DMS114 treated with DMSO at 0.1 percent for 48 hours (cell line): ENCODE results near the gene ERN1.

Experiments
- DNase-seq: peaks from one replicate; lab custom pipeline; 2025; ENCODE audit not compliant: unreplicated experiment; lab: John Stamatoyannopoulos, UW

The ERN1 gene

GRCh38 chr17:64111831-64112230 lies 18.1 kb downstream of the ERN1 start:
- no peak for DNase-seq

GRCh38 chr17:64110379-64111152 lies 19.4 kb downstream of the ERN1 start:
- DNase-seq, result no peak

GRCh38 chr17:64109400-64109799 lies 20.5 kb downstream of the ERN1 start:
- DNase-seq, result no peak

- DNase-seq, result no peak
Observed at GRCh38 chr17:64107500-64108236, 22.3 kb downstream of the ERN1 start.

- DNase-seq, result no peak
Observed at GRCh38 chr17:64106918-64107317, 23.0 kb downstream of the ERN1 start.

- no peak for DNase-seq
Observed at GRCh38 chr17:64103391-64104364, 26.3 kb downstream of the ERN1 start.

GRCh38 chr17:64102627-64103390 lies 27.1 kb downstream of the ERN1 start:
- DNase-seq, result no peak

GRCh38 chr17:64099543-64099942 lies 30.4 kb downstream of the ERN1 start:
- no peak for DNase-seq

GRCh38 chr17:64097196-64097936 lies 32.6 kb downstream of the ERN1 start:
- DNase-seq, result no peak

- DNase-seq, result no peak
Observed at GRCh38 chr17:64096037-64096436, 33.9 kb downstream of the ERN1 start.

GRCh38 chr17:64095144-64095882 lies 34.6 kb downstream of the ERN1 start:
- no peak for DNase-seq

- DNase-seq, result no peak
Observed at GRCh38 chr17:64094412-64094811, 35.5 kb downstream of the ERN1 start.

- no peak for DNase-seq
Observed at GRCh38 chr17:64092952-64093451, 36.9 kb downstream of the ERN1 start.

GRCh38 chr17:64092113-64092512 lies 37.8 kb downstream of the ERN1 start:
- DNase-seq, result no peak

GRCh38 chr17:64091571-64091970 lies 38.4 kb downstream of the ERN1 start:
- no peak for DNase-seq

- DNase-seq, result no peak
Observed at GRCh38 chr17:64091116-64091515, 38.8 kb downstream of the ERN1 start.

- DNase-seq, result no peak
Observed at GRCh38 chr17:64090144-64090543, 39.8 kb downstream of the ERN1 start.

- DNase-seq, result no peak
Observed at GRCh38 chr17:64087252-64088005, 42.5 kb downstream of the ERN1 start.
